ENCODE measurements around the gene TCHHL1.
A peak's percentile ranks its signal among the peaks of the same experiment; 100 is the strongest.

DNA sequence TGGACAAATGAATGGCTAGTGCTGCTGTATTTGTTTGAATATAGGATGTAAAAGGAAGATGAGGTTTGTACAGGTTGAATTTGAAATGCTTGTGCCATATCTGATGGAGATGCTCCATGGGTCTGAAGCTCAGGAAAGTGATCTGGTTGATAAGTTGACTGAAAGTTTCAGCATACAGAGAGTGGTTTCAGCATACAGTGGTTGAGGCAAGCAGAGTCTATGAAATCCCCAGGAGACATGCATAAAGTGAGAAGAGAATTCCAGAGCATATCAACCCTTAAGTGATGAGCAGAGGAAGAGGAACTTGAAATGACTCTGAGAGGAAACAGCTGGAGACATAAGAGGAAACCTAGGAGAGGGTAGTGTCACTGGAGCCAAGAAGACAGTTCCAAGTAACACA, 21.7 kb downstream of the TCHHL1 start:
- TF ChIP-seq POLR2AphosphoS5 (IDR thresholded peaks at IDR 0.05; ENCODE audit: low read depth) (no peak), GABPA (IDR thresholded peaks at IDR 0.05; ENCODE audit: low read depth) (no peak), SPI1 (IDR thresholded peaks at IDR 0.05; ENCODE audit: borderline replicate concordance, low read depth) (peak; percentile 30; the same call in 1 of the 2 replicates)
- TF ChIP-seq, protein P1, sequence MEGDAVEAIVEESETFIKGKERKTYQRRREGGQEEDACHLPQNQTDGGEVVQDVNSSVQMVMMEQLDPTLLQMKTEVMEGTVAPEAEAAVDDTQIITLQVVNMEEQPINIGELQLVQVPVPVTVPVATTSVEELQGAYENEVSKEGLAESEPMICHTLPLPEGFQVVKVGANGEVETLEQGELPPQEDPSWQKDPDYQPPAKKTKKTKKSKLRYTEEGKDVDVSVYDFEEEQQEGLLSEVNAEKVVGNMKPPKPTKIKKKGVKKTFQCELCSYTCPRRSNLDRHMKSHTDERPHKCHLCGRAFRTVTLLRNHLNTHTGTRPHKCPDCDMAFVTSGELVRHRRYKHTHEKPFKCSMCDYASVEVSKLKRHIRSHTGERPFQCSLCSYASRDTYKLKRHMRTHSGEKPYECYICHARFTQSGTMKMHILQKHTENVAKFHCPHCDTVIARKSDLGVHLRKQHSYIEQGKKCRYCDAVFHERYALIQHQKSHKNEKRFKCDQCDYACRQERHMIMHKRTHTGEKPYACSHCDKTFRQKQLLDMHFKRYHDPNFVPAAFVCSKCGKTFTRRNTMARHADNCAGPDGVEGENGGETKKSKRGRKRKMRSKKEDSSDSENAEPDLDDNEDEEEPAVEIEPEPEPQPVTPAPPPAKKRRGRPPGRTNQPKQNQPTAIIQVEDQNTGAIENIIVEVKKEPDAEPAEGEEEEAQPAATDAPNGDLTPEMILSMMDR (IDR thresholded peaks at IDR 0.05; ENCODE audit: insufficient read depth, low read length) = no peak
- TF ChIP-seq, protein P2, sequence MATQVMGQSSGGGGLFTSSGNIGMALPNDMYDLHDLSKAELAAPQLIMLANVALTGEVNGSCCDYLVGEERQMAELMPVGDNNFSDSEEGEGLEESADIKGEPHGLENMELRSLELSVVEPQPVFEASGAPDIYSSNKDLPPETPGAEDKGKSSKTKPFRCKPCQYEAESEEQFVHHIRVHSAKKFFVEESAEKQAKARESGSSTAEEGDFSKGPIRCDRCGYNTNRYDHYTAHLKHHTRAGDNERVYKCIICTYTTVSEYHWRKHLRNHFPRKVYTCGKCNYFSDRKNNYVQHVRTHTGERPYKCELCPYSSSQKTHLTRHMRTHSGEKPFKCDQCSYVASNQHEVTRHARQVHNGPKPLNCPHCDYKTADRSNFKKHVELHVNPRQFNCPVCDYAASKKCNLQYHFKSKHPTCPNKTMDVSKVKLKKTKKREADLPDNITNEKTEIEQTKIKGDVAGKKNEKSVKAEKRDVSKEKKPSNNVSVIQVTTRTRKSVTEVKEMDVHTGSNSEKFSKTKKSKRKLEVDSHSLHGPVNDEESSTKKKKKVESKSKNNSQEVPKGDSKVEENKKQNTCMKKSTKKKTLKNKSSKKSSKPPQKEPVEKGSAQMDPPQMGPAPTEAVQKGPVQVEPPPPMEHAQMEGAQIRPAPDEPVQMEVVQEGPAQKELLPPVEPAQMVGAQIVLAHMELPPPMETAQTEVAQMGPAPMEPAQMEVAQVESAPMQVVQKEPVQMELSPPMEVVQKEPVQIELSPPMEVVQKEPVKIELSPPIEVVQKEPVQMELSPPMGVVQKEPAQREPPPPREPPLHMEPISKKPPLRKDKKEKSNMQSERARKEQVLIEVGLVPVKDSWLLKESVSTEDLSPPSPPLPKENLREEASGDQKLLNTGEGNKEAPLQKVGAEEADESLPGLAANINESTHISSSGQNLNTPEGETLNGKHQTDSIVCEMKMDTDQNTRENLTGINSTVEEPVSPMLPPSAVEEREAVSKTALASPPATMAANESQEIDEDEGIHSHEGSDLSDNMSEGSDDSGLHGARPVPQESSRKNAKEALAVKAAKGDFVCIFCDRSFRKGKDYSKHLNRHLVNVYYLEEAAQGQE (IDR thresholded peaks at IDR 0.05; ENCODE audit: insufficient replicate concordance, low read depth) = no peak
